Epithelial cell of proximal tubule (primary cell): ENCODE results near the gene HDAC4. TPM values are rescaled to one million over a fixed set of nuclear protein-coding genes. Genes with fewer than 3 reads are reported as not detected.

Experiments used
- DNase-seq: peaks from one replicate; pipeline ENCODE4 v3.0.0-alpha.2; 2011; ENCODE audit warnings: low read depth
- H3K4me3 ChIP-seq: 2 replicates; pipeline ENCODE4 v1.5.1; 2011; ENCODE audit warnings: low read depth, mild to moderate bottlenecking, low read length
- total RNA-seq: library from RNA; depleted of rRNA; stranded (reverse); fragments of >200 nt; gene quantifications from 2 replicates; pipeline ENCODE4 v1.2.3, GENCODE V29; 2015
- TF ChIP-seq, protein P1 (sequence below): conservative IDR thresholded peaks from 2 replicates; pipeline ENCODE4 v1.5.1; 2012; ENCODE audit warnings: low read depth, mild to moderate bottlenecking, low read length

The HDAC4 gene
- total RNA-seq, 1 donor from 2014 or later, result 23.2 TPM

DNA sequence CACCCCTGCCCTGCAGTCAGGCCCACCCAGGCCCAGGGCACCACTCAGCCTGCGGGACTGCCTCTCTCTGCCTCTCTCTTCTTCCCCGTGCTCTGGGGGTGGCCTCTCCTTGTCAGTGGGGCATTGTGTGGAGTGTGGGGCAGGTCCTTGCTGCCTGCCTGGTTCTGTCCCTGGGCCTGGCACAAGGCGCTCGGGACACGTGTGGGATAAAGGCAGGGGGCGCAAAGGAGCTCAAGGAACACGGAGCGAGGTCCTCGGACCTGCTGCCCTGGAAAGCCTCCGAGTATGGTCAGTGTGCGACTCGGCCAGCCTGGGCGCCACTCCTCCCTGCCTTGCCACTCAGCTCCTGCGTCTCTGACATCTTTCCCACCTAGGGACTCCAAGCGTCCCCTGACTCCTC lies 262.2 kb downstream of the HDAC4 start:
- TF ChIP-seq, protein P1, sequence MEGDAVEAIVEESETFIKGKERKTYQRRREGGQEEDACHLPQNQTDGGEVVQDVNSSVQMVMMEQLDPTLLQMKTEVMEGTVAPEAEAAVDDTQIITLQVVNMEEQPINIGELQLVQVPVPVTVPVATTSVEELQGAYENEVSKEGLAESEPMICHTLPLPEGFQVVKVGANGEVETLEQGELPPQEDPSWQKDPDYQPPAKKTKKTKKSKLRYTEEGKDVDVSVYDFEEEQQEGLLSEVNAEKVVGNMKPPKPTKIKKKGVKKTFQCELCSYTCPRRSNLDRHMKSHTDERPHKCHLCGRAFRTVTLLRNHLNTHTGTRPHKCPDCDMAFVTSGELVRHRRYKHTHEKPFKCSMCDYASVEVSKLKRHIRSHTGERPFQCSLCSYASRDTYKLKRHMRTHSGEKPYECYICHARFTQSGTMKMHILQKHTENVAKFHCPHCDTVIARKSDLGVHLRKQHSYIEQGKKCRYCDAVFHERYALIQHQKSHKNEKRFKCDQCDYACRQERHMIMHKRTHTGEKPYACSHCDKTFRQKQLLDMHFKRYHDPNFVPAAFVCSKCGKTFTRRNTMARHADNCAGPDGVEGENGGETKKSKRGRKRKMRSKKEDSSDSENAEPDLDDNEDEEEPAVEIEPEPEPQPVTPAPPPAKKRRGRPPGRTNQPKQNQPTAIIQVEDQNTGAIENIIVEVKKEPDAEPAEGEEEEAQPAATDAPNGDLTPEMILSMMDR, result no peak
- DNase-seq, result no peak
- H3K4me3 ChIP-seq, result no peak overlapping the region

- no peak overlapping the region for H3K4me3 ChIP-seq
- TF ChIP-seq, protein P1, result no peak
- no peak for DNase-seq
Measured at GRCh38 chr2:239137898-239138283, 262.9 kb downstream of the HDAC4 start.

- TF ChIP-seq, protein P1, result no peak
- no peak for DNase-seq
- no peak overlapping the region for H3K4me3 ChIP-seq
Measured at GRCh38 chr2:239137165-239137897, 263.5 kb downstream of the HDAC4 start.

DNA sequence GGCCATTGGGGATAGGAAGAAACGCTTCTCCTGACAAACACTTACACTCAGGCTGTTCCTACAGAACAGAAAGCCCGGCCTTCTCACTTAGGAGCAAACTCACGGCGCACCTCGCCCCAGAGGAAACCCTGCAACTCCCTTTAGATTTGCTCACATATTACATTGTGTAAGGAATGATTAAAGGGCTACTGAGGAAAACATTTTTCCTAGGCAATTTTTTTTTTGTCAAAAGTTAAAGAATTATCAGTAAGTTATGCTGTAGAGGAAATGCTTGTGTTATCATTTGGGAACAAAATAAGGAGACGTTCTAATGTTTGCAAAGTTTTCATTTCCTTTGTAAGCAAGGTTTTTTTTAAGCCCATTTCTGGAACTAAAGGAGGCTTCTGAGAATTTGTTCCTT lies 264.1 kb downstream of the HDAC4 start:
- H3K4me3 ChIP-seq, result no peak overlapping the region
- TF ChIP-seq, protein P1, result no peak
- no peak for DNase-seq

DNA sequence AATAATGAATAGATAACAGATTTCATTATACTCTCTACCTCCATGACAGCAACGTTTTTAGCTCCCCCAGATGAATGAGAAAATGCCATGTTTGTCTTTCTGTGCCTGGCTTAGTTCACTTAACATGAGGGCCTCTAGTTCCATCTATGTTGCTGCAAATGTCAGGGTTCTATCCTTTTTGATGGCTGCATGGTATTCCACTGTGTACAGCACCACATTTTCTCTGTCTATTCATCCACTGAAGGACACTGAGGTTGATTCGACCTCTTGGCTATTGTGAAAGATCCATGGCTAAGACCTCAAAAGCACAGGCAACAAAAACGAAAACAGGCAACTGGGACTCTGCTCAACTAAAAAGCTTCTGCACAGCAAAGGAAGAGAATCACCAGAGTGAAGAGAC lies 264.6 kb downstream of the HDAC4 start:
- TF ChIP-seq, protein P1, result no peak
- DNase-seq, result no peak

DNA sequence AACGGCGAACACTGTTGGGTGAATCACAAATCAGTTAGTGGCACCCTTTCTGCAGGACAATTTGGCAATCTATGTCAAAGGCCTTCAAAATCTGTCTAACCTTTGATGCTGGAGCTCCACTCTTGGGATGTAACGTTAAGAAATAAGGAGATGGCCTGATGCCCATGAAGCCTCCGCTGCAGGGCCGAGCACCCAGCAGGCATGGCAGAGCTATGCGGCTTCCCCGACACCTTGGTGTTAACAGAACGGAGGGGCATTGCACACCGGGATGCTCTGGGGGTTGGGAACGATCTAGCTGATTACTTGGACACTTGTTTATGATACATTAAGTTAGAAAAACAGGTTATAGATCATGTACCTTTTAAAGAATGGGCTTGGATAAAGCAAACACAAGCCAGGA lies 265.3 kb downstream of the HDAC4 start:
- DNase-seq, result no peak
- TF ChIP-seq, protein P1, result no peak

More for the DNA sequence above, 264.6 kb downstream of the HDAC4 start:
- no peak overlapping the region for H3K4me3 ChIP-seq

GRCh38 chr2:239133945-239134570 lies 266.8 kb downstream of the HDAC4 start:
- no peak overlapping the region for H3K4me3 ChIP-seq
- TF ChIP-seq, protein P1, result no peak
- no peak for DNase-seq

More for the DNA sequence above, 265.3 kb downstream of the HDAC4 start:
- H3K4me3 ChIP-seq, result no peak overlapping the region
